Panc1 (cell line): ENCODE results near the gene USP9Y.

ENCODE experiments used
- TCF7L2 ChIP-seq: IDR thresholded peaks from 2 replicates; pipeline ENCODE4 v1.6.1; 2011; ENCODE audit warnings: mild to moderate bottlenecking, low read depth, low read length, inconsistent platforms
- TF ChIP-seq, protein P1 (sequence below): fragments of 450-650 bp; IDR thresholded peaks from 2 replicates; pipeline ENCODE4 v1.5.1; 2017; ENCODE audit warnings: mild to moderate bottlenecking

- TF ChIP-seq, protein P1, sequence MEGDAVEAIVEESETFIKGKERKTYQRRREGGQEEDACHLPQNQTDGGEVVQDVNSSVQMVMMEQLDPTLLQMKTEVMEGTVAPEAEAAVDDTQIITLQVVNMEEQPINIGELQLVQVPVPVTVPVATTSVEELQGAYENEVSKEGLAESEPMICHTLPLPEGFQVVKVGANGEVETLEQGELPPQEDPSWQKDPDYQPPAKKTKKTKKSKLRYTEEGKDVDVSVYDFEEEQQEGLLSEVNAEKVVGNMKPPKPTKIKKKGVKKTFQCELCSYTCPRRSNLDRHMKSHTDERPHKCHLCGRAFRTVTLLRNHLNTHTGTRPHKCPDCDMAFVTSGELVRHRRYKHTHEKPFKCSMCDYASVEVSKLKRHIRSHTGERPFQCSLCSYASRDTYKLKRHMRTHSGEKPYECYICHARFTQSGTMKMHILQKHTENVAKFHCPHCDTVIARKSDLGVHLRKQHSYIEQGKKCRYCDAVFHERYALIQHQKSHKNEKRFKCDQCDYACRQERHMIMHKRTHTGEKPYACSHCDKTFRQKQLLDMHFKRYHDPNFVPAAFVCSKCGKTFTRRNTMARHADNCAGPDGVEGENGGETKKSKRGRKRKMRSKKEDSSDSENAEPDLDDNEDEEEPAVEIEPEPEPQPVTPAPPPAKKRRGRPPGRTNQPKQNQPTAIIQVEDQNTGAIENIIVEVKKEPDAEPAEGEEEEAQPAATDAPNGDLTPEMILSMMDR = no peak
- no peak for TF ChIP-seq TCF7L2
Measured at GRCh38 chrY:12867960-12868359, 166.9 kb downstream of the USP9Y start.
